ENCODE data around the gene TMEM9B.

GRCh38 chr11:8967184-8967583 lies 2.9 kb upstream of the TMEM9B start:
- TF ChIP-seq CTCF (IDR thresholded peaks at IDR 0.05; ENCODE audit: low read depth, low read length), result no peak
- TF ChIP-seq POLR2A (IDR thresholded peaks at IDR 0.05; ENCODE audit: extremely low read depth, insufficient read length), result no peak
- TF ChIP-seq MYC (IDR thresholded peaks at IDR 0.05; ENCODE audit: low read depth, low read length), result no peak
- no peak for TF ChIP-seq MAX (IDR thresholded peaks at IDR 0.05; ENCODE audit: low read depth, low read length)
